VCaP (cell line): ENCODE measurements around the gene WRAP73.

ENCODE experiments used
- H3K27ac ChIP-seq: fragments of 450-650 bp; 2 replicates; pipeline ENCODE4 v1.5.1; 2017
- TF ChIP-seq, protein P1 (sequence below): fragments of 450-650 bp; conservative IDR thresholded peaks from 2 replicates; pipeline ENCODE4 v1.5.1; 2017; ENCODE audit warnings: mild to moderate bottlenecking, moderate library complexity

The WRAP73 gene

DNA sequence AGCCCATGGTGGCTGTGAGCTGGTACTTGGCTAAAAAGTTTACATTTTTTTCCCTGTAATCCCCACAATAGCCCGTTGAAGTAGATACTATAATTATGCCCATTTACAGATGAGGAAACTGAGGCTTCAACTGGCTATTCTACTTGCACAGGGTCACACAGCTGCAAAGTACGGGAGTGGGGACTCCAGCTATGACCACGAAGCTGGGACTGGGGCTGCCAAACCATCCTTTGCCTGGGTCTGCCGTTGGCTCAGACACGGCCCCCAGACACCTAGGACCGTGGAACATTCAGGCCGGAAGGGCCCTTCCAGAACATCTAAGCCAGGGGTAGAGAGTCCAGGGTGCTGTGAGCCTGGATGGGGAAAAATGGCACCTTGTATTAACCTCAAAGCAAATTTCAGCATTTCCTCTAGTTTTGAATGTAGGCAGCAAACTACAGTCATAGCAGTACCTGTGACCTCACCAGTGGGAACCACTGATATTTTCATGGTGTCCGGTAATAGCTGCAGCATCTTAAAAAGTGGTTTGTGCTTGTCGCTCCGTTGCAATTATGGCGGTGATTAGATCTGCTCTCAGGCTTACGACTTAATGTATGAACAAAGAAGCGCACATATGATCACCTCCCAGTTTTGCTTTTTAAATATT, 6.7 kb upstream of the WRAP73 start:
- no peak overlapping the region for H3K27ac ChIP-seq
- TF ChIP-seq, protein P1, sequence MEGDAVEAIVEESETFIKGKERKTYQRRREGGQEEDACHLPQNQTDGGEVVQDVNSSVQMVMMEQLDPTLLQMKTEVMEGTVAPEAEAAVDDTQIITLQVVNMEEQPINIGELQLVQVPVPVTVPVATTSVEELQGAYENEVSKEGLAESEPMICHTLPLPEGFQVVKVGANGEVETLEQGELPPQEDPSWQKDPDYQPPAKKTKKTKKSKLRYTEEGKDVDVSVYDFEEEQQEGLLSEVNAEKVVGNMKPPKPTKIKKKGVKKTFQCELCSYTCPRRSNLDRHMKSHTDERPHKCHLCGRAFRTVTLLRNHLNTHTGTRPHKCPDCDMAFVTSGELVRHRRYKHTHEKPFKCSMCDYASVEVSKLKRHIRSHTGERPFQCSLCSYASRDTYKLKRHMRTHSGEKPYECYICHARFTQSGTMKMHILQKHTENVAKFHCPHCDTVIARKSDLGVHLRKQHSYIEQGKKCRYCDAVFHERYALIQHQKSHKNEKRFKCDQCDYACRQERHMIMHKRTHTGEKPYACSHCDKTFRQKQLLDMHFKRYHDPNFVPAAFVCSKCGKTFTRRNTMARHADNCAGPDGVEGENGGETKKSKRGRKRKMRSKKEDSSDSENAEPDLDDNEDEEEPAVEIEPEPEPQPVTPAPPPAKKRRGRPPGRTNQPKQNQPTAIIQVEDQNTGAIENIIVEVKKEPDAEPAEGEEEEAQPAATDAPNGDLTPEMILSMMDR, result no peak

- TF ChIP-seq, protein P1, result no peak
- H3K27ac ChIP-seq, result no peak overlapping the region
Measured at GRCh38 chr1:3654549-3655281, 4.8 kb upstream of the WRAP73 start.

DNA sequence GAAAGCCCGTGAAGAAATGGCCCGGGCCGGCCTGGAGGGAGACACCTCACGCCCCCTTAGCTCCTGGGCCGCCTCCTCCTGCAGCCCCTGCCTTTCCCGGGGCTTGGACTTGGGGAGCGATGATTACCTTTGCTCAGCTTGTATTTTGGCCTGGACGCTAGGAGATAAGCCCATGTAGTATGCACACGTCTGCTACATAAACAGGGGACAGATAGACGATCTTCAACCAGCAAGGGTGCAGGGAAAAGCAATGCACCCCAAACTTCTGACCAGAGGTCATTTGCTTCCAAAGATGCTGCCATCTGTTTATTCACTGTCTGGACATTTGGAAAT, 3.3 kb upstream of the WRAP73 start:
- peak overlapping the region; percentile 71; the same call in 1 of the 2 replicates for H3K27ac ChIP-seq
- TF ChIP-seq, protein P1, result no peak

GRCh38 chr1:3652548-3653285, 2.8 kb upstream of the WRAP73 start:
- TF ChIP-seq, protein P1, result no peak
- H3K27ac ChIP-seq, result peak overlapping the region; percentile 71

DNA sequence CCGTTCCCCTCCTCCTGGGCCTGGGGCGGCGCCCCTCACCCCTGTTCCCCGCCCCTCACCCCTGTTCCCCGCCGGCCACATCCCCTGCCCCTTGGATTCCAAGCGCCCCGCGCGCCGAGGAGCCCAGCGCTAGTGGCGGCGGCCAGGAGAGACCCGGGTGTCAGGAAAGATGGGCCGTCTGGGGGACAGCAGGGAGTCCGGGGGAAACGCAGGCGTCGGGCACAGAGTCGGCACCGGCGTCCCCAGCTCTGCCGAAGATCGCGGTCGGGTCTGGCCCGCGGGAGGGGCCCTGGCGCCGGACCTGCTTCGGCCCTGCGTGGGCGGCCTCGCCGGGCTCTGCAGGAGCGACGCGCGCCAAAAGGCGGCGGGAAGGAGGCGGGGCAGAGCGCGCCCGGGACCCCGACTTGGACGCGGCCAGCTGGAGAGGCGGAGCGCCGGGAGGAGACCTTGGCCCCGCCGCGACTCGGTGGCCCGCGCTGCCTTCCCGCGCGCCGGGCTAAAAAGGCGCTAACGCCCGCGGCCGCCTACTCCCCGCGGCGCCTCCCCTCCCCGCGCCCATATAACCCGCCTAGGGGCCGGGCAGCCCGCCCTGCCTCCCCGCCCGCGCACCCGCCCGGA, 2.1 kb upstream of the WRAP73 start, which contains the start of gene TP73:
TP73 (plus strand) TSS at position 587 of the 618 bp plus-strand sequence. CDS start 29,850 bp downstream, outside the sequence.
- TF ChIP-seq, protein P1, result no peak
- peak within 1 kb of the TSS; percentile 71 for H3K27ac ChIP-seq

DNA sequence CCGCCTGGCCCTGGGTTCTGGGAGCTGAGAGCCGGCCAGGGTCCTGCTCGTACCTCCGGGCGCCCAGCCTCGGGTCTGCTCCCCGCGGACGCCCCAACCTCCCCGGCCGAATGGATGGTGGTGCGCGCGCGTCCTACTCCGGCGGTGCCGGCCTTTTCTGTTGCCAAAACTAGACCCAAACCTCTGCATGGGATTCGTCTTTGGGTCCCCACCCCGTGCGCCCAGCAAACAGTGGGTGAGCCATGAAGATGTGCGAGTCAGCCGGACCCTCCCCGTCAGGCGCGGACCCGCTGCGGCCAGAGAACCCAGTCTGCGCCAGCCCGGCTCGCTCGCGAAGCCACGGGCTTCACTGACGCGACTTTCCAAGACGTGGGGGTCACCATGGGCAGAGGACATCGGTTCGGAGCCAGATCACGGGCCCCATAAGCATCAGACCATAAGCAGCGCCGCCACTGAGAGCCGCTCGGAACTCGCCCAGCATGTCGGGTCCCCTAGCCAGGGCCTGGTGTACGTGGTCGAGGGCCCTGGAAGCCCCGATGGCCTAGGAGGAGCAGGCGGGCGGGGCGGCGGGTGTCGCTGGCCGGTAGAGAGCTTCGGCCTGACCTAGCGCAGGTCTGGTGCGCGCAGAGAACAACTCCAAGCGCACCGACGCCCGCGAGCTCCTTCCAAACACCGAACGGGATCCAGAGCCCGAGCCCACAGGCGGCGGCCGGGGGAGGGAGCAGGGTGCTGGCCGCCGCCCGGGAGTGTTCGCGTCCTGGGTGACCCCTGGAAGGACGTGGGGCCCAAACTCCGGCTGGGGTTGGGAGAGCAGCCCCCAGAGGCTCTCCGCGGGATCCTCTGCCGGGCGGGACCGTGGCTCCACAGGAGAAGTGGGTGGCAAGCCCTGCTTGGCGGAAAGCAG, 1.4 kb upstream of the WRAP73 start:
- TF ChIP-seq, protein P1, result no peak
- H3K27ac ChIP-seq, result peak overlapping the region; percentile 71; the same call in 1 of the 2 replicates
